Left lung (tissue), 10 donors: Measurements from ENCODE around the gene GYG1. TPM values are rescaled to one million over a fixed set of nuclear protein-coding genes. Genes with fewer than 3 reads are reported as not detected.

Experiments
- ATAC-seq: fragments of 200-7000 bp; cut with Tn5 transposase; one replicate; pipeline ENCODE4 v1.9.1; 2020; ENCODE audit warnings: moderate library complexity
- DNase-seq, 4 donors: peaks; one replicate each; pipeline ENCODE4 v3.0.0-alpha.2; 2013 to 2020
- H3K27ac ChIP-seq, 2 donors: fragments of 200-600 bp; sonication (generic) in 1 of 2; one replicate each; pipeline versions ENCODE4 v1.5.0 to v1.8.0; 2020 to 2021
- H3K27me3 ChIP-seq, 2 donors: fragments of 200-600 bp; sonication (generic) in 1 of 2; one replicate each; pipeline versions ENCODE4 v1.5.0 to v1.8.0; 2020 to 2021
- H3K36me3 ChIP-seq, 2 donors: fragments of 200-600 bp; sonication (generic) in 1 of 2; one replicate each; pipeline versions ENCODE4 v1.5.0 to v1.8.0; 2020 to 2021
- H3K4me1 ChIP-seq, 2 donors: fragments of 200-600 bp; one replicate each; pipeline ENCODE4 v1.8.0; 2021
- H3K4me3 ChIP-seq, 2 donors: fragments of 200-600 bp; sonication (generic) in 1 of 2; one replicate each; pipeline versions ENCODE4 v1.5.0 to v1.8.0; 2020 to 2021; ENCODE audit warnings: mild to moderate bottlenecking in 1 of 2
- H3K9me3 ChIP-seq, 2 donors: fragments of 200-600 bp; sonication (generic) in 1 of 2; one replicate each; pipeline versions ENCODE4 v1.5.0 to v1.8.0; 2020 to 2021
- intact Hi-C, 2 donors: fragments of 100-400 bp; cut with DNase I; formaldehyde crosslinking; loops; one replicate each; pipeline versions ENCODE4 v1.11.2 to v1.14.2; 2022
- polyA plus RNA-seq, 6 donors: library from polyadenylated mRNA; unstranded; fragments of 120-200 nt; gene quantifications; one replicate each; pipeline ENCODE4 v1.2.1, GENCODE V29; 2013; ENCODE audit not compliant: insufficient read length in 6 of 6
- total RNA-seq, 2 donors: library from RNA; stranded (reverse); fragmentation: NEBNext Ultra II Directional; extraction: Animal tissue kit (Norgen Biotek cat#: 25700); gene quantifications; one replicate each; pipeline ENCODE4 v1.2.1, GENCODE V29; 2021
- TF ChIP-seq, protein P1 (sequence below), 2 donors: fragments of 200-600 bp; sonication (generic) in 1 of 2; IDR thresholded peaks; one replicate each; pipeline versions ENCODE4 v1.5.0 to v1.8.0; 2021; ENCODE audit warnings: antibody characterized with exemption in 2 of 2
- donor health status: DM: no; HTN: yes; CAD: no.
- donor health status: DM: no; HTN: no; CAD: no.

Gene GYG1
- total and polyA plus RNA-seq, 8 donors: 43.9 to 202 (median 163) TPM

DNA sequence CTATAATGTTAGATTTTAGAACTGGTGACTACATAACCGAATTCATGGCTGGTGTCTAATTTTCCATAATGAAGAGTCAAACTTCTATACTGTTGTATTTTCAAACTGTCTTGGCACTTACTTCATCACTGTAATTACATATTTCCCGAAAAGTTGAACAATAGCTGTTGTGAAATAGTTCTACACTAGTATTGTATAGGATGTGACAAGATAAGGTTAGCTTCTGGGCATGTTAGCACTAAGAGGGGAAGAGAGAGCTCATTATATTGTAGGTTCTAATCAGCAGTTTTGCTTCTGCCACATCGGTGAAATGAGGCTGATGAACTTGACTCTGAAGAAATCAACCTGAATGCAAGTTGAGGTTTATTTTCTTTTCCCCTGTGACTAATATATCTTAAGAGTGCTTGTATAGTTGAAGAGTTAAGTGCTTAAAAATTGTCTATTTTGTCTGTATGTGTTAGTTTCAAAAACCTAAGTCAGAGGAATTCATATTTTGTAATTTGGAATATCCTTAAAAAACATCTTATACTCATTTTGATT is 8.9 kb downstream of the GYG1 start:
- Histone ChIP-seq H3K36me3 (peaks cover 0 to 67% of the 10 kb centered on the region in 2 donors), H3K27ac (peak overlapping the region in 1 of 2 donors; percentile 82), H3K9me3 (no peaks in the 10 kb centered on the region), H3K4me3 (no peak overlapping the region), H3K4me1 (peaks cover 3 to 43% of the 10 kb centered on the region in 2 donors), H3K27me3 (no peaks in the 10 kb centered on the region)
- peak; percentile 30 for ATAC-seq
- no peak for DNase-seq
- intact Hi-C loops: no loop called here
- TF ChIP-seq, protein P1, sequence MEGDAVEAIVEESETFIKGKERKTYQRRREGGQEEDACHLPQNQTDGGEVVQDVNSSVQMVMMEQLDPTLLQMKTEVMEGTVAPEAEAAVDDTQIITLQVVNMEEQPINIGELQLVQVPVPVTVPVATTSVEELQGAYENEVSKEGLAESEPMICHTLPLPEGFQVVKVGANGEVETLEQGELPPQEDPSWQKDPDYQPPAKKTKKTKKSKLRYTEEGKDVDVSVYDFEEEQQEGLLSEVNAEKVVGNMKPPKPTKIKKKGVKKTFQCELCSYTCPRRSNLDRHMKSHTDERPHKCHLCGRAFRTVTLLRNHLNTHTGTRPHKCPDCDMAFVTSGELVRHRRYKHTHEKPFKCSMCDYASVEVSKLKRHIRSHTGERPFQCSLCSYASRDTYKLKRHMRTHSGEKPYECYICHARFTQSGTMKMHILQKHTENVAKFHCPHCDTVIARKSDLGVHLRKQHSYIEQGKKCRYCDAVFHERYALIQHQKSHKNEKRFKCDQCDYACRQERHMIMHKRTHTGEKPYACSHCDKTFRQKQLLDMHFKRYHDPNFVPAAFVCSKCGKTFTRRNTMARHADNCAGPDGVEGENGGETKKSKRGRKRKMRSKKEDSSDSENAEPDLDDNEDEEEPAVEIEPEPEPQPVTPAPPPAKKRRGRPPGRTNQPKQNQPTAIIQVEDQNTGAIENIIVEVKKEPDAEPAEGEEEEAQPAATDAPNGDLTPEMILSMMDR (IDR thresholded peaks at IDR 0.05): no peak

DNA sequence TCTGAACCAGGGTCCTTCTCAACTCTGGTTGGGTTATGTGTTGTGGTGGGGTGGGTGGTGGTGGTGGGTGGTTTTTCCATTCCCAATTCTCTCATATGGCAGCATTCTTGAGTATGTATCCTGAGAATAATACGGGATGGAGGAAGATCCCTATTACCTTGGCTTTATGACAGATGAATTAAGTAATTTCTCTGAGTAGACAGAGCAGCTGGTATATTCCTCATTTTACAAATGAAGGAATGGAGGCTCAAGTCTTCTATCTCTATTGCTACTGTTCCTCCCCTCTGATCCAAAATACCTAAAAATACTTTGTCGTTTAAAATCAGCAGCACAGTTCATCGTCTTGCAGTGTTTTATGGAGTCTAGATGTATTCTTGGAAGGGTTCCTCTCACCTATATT is 10.4 kb downstream of the GYG1 start:
- ATAC-seq (no peak), DNase-seq (no peak)
- no peak overlapping the region for H3K4me3 ChIP-seq
- H3K27ac ChIP-seq: peak overlapping the region in 1 of 2 donors; percentile 82
- H3K27me3 ChIP-seq: no peaks in the 10 kb centered on the region
- H3K36me3 ChIP-seq: peaks cover 0 to 66% of the 10 kb centered on the region in 2 donors
- H3K4me1 ChIP-seq: peaks cover 3 to 40% of the 10 kb centered on the region in 2 donors
- TF ChIP-seq, protein P1 (IDR thresholded peaks at IDR 0.05): no peak
- H3K9me3 ChIP-seq: no peaks in the 10 kb centered on the region
- intact Hi-C loops: no loop called here

DNA sequence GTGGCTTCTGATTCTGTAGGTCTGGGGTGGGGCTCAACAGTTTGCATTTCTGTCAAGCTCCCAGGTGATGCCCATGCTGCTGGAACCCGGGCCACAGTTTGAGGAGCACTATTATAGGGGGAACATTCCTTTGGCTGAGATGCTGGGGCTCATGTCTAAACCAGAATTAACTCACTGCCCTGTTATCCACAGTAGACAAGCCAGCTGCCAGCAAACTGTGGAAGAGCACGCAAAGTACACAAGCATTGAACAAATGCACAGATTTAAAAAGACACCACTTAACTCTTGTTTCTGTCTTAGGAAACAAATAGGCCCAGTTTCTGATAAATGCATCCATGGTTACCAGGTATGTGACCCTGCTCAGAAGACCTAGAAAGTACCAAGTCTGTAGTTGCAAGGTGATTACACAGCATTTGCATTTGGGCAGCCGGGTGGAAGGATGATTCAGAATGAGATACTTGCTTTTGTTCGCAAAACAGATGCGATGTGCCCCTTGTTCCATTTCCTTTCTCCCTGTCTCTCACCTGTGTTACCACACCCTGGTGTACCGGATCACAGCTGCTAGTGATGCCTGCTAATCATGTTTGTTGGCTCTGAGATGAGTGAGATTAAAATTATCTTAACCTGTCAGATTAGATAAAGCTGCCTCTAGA is 12.4 kb downstream of the GYG1 start:
- Histone ChIP-seq H3K27me3 (no peaks in the 10 kb centered on the region), H3K27ac (no peak overlapping the region), H3K4me3 (no peak overlapping the region), H3K9me3 (no peaks in the 10 kb centered on the region), H3K36me3 (peaks cover 0 to 73% of the 10 kb centered on the region in 2 donors), H3K4me1 (peaks cover 3 to 25% of the 10 kb centered on the region in 2 donors)
- no peak for DNase-seq
- intact Hi-C loops: no loop called here
- TF ChIP-seq, protein P1 (IDR thresholded peaks at IDR 0.05): no peak
- no peak for ATAC-seq

DNA sequence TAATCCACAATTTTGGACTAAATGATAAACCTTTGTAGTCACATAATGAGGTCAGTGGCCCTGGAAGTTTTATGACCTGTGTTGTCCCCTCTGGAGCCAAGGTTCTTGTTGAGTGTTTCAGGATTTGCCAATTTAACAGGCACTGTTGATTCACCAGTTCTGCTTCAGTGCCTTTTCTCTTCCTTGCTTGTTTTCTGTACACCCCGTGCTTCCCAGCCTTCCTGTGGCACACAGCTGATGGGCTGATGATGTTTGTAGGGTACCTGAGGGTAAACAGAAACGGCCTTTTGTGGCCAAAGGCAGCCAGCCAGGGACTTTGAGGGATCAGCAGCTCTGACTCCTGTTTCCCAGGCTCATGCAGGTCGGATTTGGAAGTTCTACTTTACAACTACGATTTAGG is 13.3 kb downstream of the GYG1 start:
- Histone ChIP-seq H3K36me3 (peaks cover 0 to 73% of the 10 kb centered on the region in 2 donors), H3K4me3 (no peak overlapping the region), H3K27ac (no peak overlapping the region), H3K9me3 (no peaks in the 10 kb centered on the region), H3K27me3 (no peaks in the 10 kb centered on the region), H3K4me1 (peaks cover 3 to 17% of the 10 kb centered on the region in 2 donors)
- TF ChIP-seq, protein P1 (IDR thresholded peaks at IDR 0.05): no peak
- no peak for ATAC-seq
- intact Hi-C loops: no loop called here
- DNase-seq: no peak

DNA sequence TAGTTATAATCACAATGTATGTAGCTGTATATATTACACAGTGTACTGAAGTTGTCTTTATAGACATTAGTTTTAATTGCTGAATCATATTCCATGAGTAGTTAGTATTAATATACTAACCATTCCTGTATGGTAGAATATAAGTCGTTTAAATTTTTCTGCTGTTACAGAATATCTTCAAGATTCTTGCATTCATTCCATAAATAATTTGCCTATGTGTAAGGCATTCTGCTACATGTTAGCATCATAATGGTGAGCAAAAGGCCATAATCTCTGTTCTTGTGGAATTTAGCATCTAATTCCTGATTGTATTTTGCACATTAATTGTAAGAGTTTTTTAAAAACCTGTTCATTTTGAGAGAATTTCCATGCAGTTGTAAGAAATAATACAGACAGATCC is 14.1 kb downstream of the GYG1 start:
- Histone ChIP-seq H3K27me3 (no peaks in the 10 kb centered on the region), H3K27ac (no peak overlapping the region), H3K4me3 (no peak overlapping the region), H3K36me3 (peaks cover 0 to 77% of the 10 kb centered on the region in 2 donors), H3K9me3 (no peaks in the 10 kb centered on the region), H3K4me1 (peaks cover 0 to 15% of the 10 kb centered on the region in 2 donors)
- DNase-seq (no peak), ATAC-seq (no peak)
- intact Hi-C loops: no loop called here
- TF ChIP-seq, protein P1 (IDR thresholded peaks at IDR 0.05): no peak
